ENCODE measurements around the gene NUP214. TPM values are rescaled to one million over a fixed set of nuclear protein-coding genes. Genes with fewer than 3 reads are reported as not detected.

Gene NUP214
- total RNA-seq, 2 donors from 2014 or later: 44.3 to 55.0 TPM

GRCh38 chr9:131117762-131118145 is 7.6 kb upstream of the NUP214 start:
- H3K4me1 ChIP-seq (ENCODE audit: control insufficient read depth in 1 of 2, low read depth in 2 of 2): peaks cover 9 to 15% of the 10 kb centered on the region in 2 donors
- ATAC-seq (ENCODE audit: insufficient number of reproducible peaks, low FRiP score, low read depth): no peak
- H3K4me3 ChIP-seq: no peak overlapping the region
- H3K27ac ChIP-seq: peak overlapping the region; percentile 67 to 77
- no peak for DNase-seq (ENCODE audit: low spot score)
- H3K36me3 ChIP-seq: no peaks in the 10 kb centered on the region
- H3K27me3 ChIP-seq (replicated peaks; ENCODE audit: insufficient read depth): no peaks in the 10 kb centered on the region
- no peaks in the 10 kb centered on the region for H3K9me3 ChIP-seq
- no peak for TF ChIP-seq CTCF (IDR thresholded peaks at IDR 0.05)

- Histone ChIP-seq H3K4me1 (ENCODE audit: control insufficient read depth in 1 of 2, low read depth in 2 of 2) (peaks cover 12 to 17% of the 10 kb centered on the region in 2 donors), H3K36me3 (no peaks in the 10 kb centered on the region), H3K27me3 (replicated peaks; ENCODE audit: insufficient read depth) (no peaks in the 10 kb centered on the region), H3K9me3 (no peaks in the 10 kb centered on the region), H3K4me3 (no peak overlapping the region), H3K27ac (no peak overlapping the region)
- no peak for ATAC-seq (ENCODE audit: insufficient number of reproducible peaks, low FRiP score, low read depth)
- TF ChIP-seq CTCF (IDR thresholded peaks at IDR 0.05): no peak
- no peak for DNase-seq (ENCODE audit: low spot score)
These were observed 5.8 kb upstream of the NUP214 start for GRCh38 chr9:131119600-131119999.

- Histone ChIP-seq H3K4me3 (no peak overlapping the region), H3K27ac (no peak overlapping the region), H3K4me1 (ENCODE audit: control insufficient read depth in 1 of 2, low read depth in 2 of 2) (peaks cover 14 to 20% of the 10 kb centered on the region in 2 donors), H3K27me3 (replicated peaks; ENCODE audit: insufficient read depth) (no peaks in the 10 kb centered on the region), H3K9me3 (no peaks in the 10 kb centered on the region), H3K36me3 (no peaks in the 10 kb centered on the region)
- no peak for TF ChIP-seq CTCF (IDR thresholded peaks at IDR 0.05)
- DNase-seq (ENCODE audit: low spot score) (no peak), ATAC-seq (ENCODE audit: insufficient number of reproducible peaks, low FRiP score, low read depth) (no peak)
These were observed 4.7 kb upstream of the NUP214 start for GRCh38 chr9:131120620-131121228.

- ATAC-seq (ENCODE audit: insufficient number of reproducible peaks, low FRiP score, low read depth) (no peak), DNase-seq (ENCODE audit: low spot score) (no peak)
- Histone ChIP-seq H3K9me3 (no peaks in the 10 kb centered on the region), H3K27me3 (replicated peaks; ENCODE audit: insufficient read depth) (no peaks in the 10 kb centered on the region), H3K27ac (no peak overlapping the region), H3K4me3 (no peak overlapping the region), H3K36me3 (no peaks in the 10 kb centered on the region), H3K4me1 (ENCODE audit: control insufficient read depth in 1 of 2, low read depth in 2 of 2) (peaks cover 18 to 24% of the 10 kb centered on the region in 2 donors)
- no peak for TF ChIP-seq CTCF (IDR thresholded peaks at IDR 0.05)
These were observed 4.0 kb upstream of the NUP214 start for GRCh38 chr9:131121346-131121745.

GRCh38 chr9:131122158-131122557 is 3.2 kb upstream of the NUP214 start:
- Histone ChIP-seq H3K27me3 (replicated peaks; ENCODE audit: insufficient read depth) (no peaks in the 10 kb centered on the region), H3K9me3 (no peaks in the 10 kb centered on the region), H3K36me3 (no peaks in the 10 kb centered on the region), H3K4me1 (ENCODE audit: control insufficient read depth in 1 of 2, low read depth in 2 of 2) (peaks cover 20 to 27% of the 10 kb centered on the region in 2 donors), H3K4me3 (no peak overlapping the region), H3K27ac (no peak overlapping the region)
- ATAC-seq (ENCODE audit: insufficient number of reproducible peaks, low FRiP score, low read depth) (no peak), DNase-seq (ENCODE audit: low spot score) (no peak)
- no peak for TF ChIP-seq CTCF (IDR thresholded peaks at IDR 0.05)

All from thoracic aorta (tissue), 2 donors.